Midbrain (tissue), 1 donor: Measurements from ENCODE around the gene TIPIN.
"Not testable (repeated sequence)": the region's sequence is repeated elsewhere in the genome, so short reads cannot be mapped to it uniquely, and the experiment has no call there.

Experiments
- DNase-seq: peaks from one replicate; lab custom pipeline; 2025; lab: John Stamatoyannopoulos, UW

Gene TIPIN, protein sequence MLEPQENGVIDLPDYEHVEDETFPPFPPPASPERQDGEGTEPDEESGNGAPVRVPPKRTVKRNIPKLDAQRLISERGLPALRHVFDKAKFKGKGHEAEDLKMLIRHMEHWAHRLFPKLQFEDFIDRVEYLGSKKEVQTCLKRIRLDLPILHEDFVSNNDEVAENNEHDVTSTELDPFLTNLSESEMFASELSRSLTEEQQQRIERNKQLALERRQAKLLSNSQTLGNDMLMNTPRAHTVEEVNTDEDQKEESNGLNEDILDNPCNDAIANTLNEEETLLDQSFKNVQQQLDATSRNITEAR

DNA sequence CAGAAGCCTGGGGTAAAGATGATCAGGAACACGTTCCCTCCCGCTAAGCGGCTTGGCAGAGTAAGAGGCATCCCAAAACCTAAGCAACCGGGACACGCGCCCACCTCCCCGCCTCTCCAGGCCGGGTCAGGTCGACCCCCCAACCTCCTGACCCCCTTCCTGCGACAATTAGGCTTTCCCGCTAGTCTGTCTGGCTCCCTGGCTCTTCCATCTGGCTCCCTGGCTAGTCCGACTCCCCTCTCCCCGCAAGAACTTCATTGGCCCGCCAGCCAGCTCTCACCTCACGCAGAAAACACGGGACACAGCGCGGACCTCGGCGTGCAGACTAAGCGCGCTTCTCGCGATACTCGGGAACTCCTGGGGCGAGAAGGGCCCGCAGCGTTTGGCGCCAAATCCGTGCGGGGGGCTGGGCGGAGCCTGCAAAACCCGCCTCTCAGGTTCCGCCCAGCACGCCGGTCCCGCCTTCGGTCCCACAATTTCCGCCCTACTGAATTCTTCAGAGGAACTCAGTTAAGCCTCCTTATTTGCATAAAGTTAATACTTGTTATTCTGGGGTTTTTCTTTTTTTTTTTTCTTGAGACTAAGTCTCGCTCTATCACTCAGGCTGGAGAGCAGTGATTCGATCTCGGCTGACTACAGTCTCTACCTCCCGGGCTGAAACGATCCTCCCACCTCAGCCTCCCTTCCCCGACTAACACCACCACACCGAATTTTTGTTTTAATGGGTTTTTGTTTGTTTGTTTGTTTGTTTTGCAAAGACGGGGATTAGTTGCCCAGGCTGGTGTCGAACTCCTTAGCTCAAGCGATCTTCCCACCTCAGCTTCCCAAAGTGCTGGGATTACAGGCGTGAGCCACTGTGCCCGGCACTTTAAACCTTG lies at the start of gene TIPIN:
TIPIN (minus strand) TSS at position 327 of the 878 bp plus-strand sequence. CDS start 3,738 bp downstream, outside the sequence.
- peak; percentile 88 for DNase-seq

DNA sequence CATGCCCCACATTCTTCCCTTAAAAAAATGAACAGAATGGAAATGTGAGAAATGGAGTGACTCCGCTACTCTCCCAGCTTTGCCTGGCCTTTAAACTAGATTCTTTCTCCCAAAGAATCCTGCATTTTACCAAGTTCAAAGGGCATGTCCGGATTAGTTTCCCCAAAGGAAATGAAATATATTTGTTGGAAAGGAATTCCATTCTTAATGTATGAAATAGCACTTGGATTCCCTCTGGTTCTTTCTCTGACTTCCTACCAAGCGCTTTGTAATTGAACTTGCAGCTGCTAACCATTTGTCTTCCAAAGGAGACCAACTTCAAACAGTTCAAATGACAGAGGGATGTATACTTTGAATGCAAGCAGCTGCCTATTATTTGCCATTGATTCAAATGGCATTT lies 49.1 kb upstream of the TIPIN start:
- DNase-seq: no peak

DNA sequence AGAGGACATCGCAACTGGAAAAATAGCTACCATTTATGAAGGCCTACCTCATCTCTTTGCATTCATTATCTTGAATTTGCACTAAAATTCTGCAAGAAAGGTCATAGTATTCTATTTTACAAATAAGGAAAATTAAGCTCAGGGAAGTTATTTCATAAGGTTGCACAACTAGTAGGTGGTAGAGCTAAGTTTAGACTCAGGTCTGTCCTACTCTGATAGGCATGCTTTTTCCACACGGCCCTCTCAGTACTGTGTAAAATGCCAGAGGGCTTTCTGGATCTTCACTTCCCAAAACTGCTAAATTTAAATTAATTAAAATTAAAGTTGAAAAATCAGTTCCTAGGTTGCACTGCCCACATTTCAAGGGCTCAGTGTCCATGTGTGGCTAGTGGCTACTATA lies 48.5 kb upstream of the TIPIN start:
- DNase-seq: no peak

DNA sequence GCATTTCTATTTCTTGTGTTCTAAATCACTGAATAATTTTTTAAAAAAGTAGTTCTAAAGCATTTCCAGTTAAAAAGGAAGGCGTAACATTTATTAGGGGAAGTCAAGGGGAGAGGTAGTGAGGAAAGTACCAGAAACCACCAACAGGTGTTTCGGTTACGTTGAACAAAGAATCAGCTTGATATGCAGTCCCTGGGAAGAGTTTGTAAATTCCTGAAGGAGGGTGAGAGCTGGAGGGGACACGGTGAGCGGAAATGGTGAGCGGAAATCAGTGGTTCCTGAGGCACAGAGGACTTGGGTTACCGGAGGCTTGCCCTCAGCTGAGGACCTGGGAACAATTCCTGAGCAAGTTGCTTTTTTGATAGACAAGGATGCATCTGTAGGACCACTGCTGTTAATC lies 48.0 kb upstream of the TIPIN start:
- DNase-seq: no peak

DNA sequence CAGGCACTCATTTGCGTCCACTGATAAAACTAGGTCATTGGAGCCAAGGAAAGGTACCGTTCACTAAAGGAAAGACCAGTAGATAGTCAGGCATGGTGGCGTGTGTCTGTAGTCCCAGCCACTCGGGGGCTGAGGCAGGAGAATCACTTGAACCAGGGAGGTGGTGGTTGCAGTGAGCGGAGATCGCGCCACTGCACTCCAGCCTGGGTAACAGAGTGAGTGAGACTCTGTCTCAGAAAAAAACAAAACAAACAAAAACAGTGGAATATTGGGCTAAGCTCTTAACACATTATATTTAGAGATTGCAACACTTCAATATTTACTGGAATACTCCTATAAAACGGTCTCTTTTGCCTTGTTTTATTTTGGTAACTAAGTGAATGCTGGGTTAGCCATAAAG lies 47.6 kb upstream of the TIPIN start:
- no peak for DNase-seq

DNA sequence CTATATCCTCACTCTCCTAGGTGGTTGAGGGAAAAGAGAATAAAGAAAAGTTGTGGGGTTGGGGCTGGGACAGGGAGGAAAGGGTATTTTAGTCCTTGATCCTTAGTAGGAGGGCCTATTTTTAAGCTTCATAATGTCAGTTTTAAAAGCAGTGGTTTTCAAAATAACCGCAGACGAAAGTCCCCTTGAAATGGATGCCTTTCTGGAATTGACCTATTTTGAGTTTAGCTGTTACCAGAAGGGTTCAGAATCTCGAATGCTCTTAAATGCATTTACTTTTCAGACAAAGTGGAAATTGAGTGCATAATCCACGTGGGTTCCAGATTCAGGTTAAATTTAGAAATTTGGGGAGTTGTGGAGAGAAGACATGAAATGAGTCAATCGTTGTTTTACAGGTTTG lies 46.8 kb upstream of the TIPIN start:
- DNase-seq: no peak

DNA sequence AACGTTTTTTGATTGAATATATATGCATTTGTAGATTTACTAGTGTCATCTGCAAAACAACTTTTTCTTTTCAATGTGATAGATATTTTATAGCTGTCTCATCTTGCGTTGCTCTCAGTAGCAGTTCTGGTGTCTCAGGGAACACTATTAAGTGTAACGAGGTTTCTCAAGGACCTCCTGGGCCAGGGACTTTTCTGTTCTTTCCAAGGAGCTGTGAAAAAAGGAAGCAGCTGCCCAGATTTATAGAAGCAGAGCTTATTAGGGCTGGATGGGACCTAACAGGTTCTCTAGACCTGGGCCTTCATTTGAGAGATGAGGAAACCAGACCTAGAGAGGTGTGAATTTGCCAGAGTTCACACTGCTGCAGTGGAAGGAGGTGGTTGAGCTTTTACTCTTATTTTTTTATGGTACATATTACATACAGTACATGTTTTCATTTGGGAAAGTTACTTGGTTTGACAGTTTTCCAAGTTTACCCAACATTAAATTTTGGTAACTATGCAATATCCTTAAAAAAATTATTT lies 46.3 kb upstream of the TIPIN start:
- DNase-seq: no peak

DNA sequence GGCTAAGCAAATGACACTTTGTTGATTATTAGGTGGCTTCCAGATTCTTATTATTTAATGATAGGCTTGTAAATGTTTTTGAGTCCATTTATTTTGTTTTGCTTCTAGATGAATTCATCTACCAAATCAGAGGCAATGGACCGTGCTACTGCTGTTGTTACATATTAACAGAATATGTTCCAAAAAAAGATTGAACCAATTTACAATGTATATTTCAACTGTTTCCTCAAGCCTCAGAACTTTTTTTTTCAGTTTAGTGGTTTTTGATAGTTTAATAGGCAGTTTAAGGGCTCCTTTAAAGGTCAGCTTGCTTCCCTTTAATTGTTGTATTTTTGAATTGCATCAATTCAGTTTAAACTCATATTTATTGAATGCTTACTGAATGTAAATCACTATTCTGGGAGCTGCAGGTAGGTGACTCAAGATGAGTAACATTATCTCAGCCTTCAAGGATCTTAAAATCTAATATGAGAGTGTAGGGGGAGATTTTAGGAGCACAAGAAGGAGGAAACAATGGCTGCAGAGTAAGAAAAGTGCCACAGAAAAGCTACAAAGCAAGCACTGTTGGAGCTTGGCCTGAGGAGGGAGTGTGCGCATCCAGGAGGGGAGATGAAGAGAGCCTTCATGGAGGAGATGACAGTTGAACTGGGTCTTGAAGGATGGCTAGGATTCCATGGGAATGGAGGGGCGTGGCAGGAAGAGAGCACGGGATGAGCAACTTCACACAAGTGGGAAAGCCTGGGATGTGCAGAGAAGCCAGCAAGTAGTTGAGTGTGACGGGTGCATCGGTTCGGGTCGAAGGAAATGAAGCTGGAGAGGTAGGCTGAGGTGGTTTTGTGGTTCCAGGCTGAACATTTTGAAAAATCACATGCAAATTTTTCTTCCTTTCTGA lies 44.9 kb upstream of the TIPIN start:
- DNase-seq: no peak

DNA sequence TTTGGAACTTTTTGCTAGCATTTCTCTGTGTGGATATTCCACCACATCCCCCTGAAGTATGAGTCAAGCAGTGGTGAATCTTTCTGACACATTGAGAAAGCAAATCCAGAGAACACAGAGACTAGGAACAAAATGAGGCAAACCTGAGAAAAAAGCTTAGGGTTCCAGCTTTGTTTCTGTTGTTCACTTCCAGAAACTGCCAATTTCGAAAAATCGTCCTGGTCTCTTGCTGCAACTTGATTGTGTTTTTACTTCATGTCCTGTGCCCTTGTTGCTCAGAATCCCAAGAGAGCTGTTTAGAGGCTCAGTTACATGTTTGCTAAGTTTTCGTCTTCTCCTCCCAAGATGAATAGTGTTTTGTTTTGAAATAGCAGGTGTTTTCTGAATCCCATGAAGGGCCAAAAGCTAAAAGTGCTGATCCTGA lies 43.9 kb upstream of the TIPIN start:
- no peak for DNase-seq

DNA sequence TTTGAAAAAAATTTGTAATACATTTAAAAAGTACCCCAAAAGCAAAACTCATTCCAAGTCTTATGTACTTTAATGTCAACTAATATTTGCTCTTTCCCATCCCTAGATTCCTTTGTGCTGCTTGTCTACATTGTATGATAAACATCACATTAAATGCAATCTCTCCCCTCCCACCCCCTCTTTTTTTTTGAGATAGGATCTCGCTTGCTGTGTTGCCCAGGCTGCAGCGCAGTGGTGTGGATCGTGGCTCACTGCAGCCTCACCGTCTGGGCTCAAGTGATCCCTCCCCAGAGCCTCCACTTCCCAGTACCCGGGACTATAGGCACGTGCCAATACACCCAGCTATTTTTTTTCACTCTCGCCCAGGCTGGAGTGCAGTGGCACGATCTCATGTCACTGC lies 42.8 kb upstream of the TIPIN start:
- no peak for DNase-seq

DNA sequence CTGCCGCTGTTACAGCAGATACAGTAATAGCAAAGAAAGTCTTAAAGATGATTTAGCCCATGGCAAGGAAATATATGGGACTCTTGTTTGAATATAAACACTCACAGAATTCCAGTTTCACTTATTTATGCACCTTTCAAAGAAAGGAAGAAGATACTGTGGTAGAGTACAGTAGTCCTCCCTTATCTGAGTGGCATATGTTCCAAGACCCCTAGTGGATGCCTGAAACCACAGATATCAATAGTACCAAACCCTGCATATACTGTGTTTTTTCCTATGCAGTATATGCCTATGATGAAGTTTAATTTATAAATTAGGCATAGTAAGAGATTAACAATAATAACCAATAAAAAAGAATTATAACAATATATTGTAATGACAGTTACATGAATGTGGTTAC lies 38.4 kb upstream of the TIPIN start:
- DNase-seq: no peak

DNA sequence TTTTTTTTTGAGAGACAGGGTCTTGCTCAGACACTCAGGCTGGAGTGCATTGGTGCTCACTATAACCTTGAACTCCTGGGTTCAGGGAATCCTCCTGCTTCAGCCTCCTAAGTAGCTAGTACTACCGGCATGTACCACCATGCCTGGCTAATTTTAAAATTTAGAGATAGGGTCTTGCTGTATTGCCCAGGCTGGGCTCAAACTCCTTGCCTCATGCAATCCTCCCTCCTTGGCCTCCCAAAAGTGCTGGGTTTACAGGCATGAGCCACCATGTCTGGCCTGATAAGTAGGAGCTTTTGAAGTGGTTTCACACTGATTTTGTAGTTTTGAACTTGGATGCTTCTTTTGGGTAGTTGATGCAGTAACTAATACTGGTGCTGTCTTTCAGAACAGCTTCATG lies 38.0 kb upstream of the TIPIN start:
- no peak for DNase-seq

DNA sequence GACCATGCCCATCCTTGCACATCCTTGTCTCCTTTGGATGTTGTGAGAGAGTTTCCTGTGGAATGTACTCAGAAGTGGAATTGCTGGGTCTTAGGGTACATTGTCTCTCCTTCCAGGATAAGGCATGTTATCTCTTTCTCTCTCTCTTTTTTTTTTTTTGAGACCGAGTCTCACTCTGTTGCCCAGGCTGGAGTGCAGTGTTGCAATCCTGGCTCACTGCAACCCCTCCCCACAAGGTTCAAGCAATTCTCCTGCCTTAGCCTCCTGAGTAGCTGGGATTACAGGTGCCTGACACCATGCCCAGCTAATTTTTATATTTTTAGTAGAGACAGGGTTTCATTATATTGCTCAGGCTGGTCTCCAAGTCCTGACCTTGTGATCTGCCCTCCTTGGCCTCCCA lies 36.6 kb upstream of the TIPIN start:
- not testable (repeated sequence) for DNase-seq

DNA sequence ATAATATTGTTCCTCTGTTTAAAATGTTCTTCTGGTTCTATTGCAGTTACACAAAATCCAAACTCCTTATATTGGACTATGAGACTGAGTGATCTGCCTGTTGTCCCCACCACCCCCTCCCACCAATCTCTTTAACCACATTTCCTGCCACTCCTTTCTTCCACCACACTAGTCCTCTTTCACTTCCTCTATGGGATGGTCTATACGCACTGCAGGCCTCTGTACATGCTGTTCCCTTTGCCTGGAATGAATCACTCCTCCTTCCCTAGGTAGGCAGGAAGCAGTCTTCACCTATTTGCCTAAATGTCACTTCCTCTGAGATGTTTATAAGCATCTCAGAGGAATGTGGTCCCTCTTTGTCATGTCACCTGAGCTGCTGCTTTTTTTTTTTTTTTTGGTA lies 34.2 kb upstream of the TIPIN start:
- no peak for DNase-seq

DNA sequence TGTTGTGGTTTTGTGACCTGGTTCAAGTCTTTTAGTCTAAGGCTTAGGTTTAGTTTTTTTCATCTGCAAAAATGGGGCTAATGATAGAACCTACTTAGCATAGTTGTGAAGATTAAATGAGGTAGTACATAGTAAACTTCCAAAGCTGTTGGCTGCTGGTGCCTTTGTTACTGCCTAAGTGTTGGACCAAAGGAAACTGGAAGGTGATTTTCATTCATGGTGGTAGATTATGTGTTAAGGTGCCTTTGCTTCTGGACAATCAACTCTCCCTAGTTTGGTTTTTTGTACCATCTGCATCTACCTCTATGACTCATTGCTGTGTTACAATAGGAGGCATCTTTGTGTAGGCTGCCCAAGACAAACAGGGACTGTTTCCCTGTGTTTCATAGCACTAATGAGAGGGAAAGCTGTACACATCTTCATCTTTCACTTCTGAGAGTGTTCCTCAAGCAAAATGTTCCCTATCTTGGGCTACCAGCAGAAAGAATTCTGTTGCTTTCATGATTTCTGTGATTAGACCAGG lies 33.4 kb upstream of the TIPIN start:
- no peak for DNase-seq

DNA sequence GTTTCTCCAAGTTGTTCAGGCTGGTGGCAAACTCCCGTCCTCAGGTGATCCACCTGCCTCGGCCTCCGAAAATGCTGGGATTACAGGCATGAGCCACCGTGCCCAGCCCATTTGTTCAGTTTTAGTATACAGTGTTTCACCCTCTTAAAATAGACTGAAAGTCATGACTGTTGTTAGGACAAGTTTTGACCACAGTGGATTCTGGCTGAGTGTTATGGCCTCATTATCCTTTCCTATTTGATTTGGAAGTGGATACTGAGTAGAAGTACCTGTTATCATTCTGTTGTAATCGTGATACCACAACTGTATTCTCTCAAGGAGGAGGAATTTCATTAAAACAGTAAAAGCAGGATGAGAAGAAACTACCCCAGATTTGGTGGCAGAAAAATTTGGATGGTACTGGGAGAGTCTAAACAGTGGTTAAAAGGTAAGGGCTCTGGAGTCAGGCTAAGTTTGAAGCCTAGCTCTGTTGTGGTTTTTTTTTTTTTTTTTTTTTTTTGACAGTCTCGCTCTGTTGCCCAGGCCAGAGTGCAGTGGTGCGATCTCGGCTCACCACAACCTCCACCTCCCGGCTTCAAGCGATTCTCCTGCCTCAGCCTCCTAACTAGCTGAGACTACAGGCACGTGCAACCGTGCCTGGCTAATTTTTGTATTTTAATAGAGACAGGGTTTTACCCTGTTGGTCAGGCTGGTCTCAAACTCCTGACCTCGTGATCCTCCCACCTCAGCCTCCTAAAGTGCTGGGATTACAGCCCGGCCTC lies 32.8 kb upstream of the TIPIN start:
- no peak for DNase-seq

DNA sequence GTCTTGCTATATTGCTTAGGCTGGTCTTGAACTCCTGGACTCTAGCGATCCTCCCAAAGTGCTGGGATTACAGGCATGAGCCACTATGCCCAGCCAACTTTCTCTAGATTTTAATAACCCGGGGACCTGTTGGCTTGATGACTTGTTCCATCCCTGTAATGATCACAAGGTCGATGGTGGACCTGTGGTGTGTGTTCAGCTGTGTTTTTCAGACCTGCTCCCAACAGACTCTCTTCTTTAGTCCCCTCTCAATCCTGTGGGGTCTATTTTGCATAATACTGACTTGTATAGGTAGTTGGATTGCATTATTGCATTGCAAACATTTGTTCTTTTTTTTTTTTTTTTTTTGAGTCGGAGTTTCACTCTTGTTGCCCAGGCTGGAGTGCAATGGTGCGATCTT lies 32.1 kb upstream of the TIPIN start:
- DNase-seq: no peak

DNA sequence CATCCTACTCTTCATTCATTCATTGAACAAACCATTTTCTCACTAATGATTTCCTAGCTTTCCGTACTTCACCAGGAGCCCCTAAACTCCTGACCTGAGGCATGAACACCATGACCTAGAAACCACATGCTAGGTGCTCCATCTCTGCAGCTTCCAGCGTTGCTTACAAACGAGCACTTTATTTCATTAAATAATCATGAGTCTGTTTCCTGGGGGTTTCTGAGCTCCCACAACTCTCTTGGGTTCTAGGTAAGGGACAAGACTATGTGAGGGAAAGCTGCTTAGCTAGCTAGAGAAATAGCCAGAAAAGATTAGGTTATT lies 31.5 kb upstream of the TIPIN start:
- no peak for DNase-seq

DNA sequence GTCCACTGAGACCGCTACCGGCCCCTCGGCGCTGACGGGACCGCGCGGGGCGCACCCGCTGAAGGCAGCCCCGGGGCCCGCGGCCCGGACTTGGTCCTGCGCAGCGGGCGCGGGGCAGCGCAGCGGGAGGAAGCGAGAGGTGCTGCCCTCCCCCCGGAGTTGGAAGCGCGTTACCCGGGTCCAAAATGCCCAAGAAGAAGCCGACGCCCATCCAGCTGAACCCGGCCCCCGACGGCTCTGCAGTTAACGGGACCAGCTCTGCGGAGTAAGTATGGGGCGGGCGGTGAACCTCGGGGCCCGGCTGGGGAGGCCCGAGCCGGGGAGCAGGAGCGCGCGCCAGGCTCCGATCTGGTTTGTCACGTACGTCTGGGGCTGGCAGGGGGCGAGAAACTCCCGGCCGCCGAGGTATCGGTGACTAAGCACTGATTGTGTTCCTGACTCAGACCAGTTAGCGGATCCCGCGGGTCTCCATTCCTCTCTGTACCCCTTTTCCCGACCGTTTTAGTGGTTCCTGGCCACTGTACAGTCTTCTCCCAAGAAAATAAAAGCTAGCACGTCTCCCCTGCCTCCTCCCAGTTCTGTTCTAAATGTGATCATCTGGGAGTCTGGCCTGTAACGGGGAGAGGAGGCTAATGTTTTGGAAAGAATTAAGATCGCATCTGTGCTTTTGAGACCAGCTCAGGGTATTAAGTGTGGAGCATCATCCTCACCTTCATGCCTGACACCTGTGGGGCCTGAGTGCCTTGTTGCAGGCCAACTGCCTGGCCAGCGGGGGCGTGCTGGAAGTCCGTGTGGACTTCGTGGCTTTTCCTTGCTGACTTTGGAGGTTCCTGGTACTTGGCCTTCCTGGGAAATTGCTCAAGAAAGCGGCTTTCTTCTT lies 30.9 kb upstream of the TIPIN start:
- DNase-seq: no peak
